Stomach (tissue), 4 donors: ENCODE measurements around the gene ELOVL5.

Experiments
- CTCF ChIP-seq, 7 experiments: fragments of 450-650 bp in 4 of 7; fragments of 200-600 bp in 3 of 7; sonication (generic) in 3 of 7; IDR thresholded peaks; one replicate each; pipeline ENCODE4 v1.5.1; 2016 to 2019; ENCODE audit warnings: antibody characterized with exemption in 7 of 7, control low read depth in 2 of 7, mild to moderate bottlenecking in 1 of 7
- POLR2A ChIP-seq, 4 donors: fragments of 450-650 bp; IDR thresholded peaks; one replicate each; pipeline ENCODE4 v1.6.1; 2016; ENCODE audit warnings: antibody characterized with exemption in 4 of 4, control low read depth in 2 of 4, mild to moderate bottlenecking in 1 of 4, moderate library complexity in 1 of 4

- TF ChIP-seq POLR2A (IDR thresholded peaks at IDR 0.05) (no peak), CTCF (IDR thresholded peaks at IDR 0.05) (peak in 3 of 7 experiments; percentile 8 to 60 (median 17))
Observed at GRCh38 chr6:53294095-53294494, 54.7 kb downstream of the ELOVL5 start.
